Adipose tissue (tissue), 3 donors: ENCODE measurements around the gene KLHDC3. TPM values are rescaled to one million over a fixed set of nuclear protein-coding genes. Genes with fewer than 3 reads are reported as not detected.

Experiments used
- H3K27ac ChIP-seq: one replicate; pipeline ENCODE4 v1.5.1; 2013; ENCODE audit warnings: low read depth, low read length
- WGBS, 3 donors: extraction: QIAGEN DNeasy Blood & Tissue Kit; methylation state at CpG; one replicate each; pipeline ENCODE4 v1.1.7; 2013; 5-methylcytosine and 5-hydroxymethylcytosine counted together
- polyA plus RNA-seq, 3 donors: library from polyadenylated mRNA; stranded (reverse); fragments of 200-250 nt; gene quantifications; one replicate each; pipeline ENCODE4 v1.2.3, GENCODE V29; 2013
- donor health status: healthy with polysubstance abuse.
- donor health status: Bipolar disorder and iron deficiency.
- donor health status: healthy.

Gene KLHDC3
- polyA plus RNA-seq, 3 donors, result 44.6 to 108 (median 70.5) TPM

- 93 to 95% (median 94%) methylated on average over 11 of the region's 11 CpGs for WGBS, 3 donors
- no peak overlapping the region for H3K27ac ChIP-seq
Measured at GRCh38 chr6:43045371-43045930, 31.4 kb downstream of the KLHDC3 start.

- no peak overlapping the region for H3K27ac ChIP-seq
- WGBS, 3 donors, result 90 to 91% (median 90%) methylated on average over 7 of the region's 7 CpGs
Measured at GRCh38 chr6:43047998-43048397, 33.9 kb downstream of the KLHDC3 start.

GRCh38 chr6:43050981-43051380 is 36.9 kb downstream of the KLHDC3 start:
- H3K27ac ChIP-seq, result no peak overlapping the region

GRCh38 chr6:43052225-43052841 is 38.3 kb downstream of the KLHDC3 start:
- WGBS, 3 donors, result 84 to 91% (median 90%) methylated on average over 19 of the region's 19 CpGs
- no peak overlapping the region for H3K27ac ChIP-seq

More at GRCh38 chr6:43050981-43051380, 36.9 kb downstream of the KLHDC3 start:
- 93 to 97% (median 95%) methylated on average over 17 of the region's 17 CpGs for WGBS, 3 donors

- H3K27ac ChIP-seq, result no peak overlapping the region
- 9 to 21% (median 15%) methylated on average over 22 of the region's 22 CpGs for WGBS, 3 donors
Measured at GRCh38 chr6:43052842-43053544, 38.9 kb downstream of the KLHDC3 start.

- WGBS, 3 donors, result 1 to 2% (median 1%) methylated on average over 42 to 45 of the region's 45 CpGs
- no peak within 1 kb of the TSS for H3K27ac ChIP-seq
Measured at GRCh38 chr6:43053545-43054205, 39.6 kb downstream of the KLHDC3 start, which contains the start of gene CUL7. CUL7 (minus strand) TSS chr6:43053851; CDS start chr6:43052788, 1,063 bp downstream.

- 66 to 71% (median 68%) methylated on average over 17 of the region's 17 CpGs for WGBS, 3 donors
- no peak overlapping the region for H3K27ac ChIP-seq
Measured at GRCh38 chr6:43054206-43054943, 40.3 kb downstream of the KLHDC3 start.

GRCh38 chr6:43055966-43056365 is 41.9 kb downstream of the KLHDC3 start:
- WGBS, 3 donors, result 77 to 89% (median 86%) methylated on average over 8 of the region's 8 CpGs
- H3K27ac ChIP-seq, result no peak overlapping the region

GRCh38 chr6:43058531-43058930 is 44.5 kb downstream of the KLHDC3 start:
- 52 to 77% (median 76%) methylated on average over 1 of the region's 1 CpG for WGBS, 3 donors
- H3K27ac ChIP-seq, result no peak overlapping the region

GRCh38 chr6:43059168-43060033 is 45.4 kb downstream of the KLHDC3 start, which contains the start of the genes KLC4 and MRPL2:
KLC4 (plus strand) TSS chr6:43059631; CDS start chr6:43061336, 1,705 bp downstream.
MRPL2 (minus strand) TSS chr6:43059434; CDS start chr6:43059381, 53 bp downstream.
- WGBS, 3 donors, result 0% methylated on average over 64 of the region's 64 CpGs
- no peak within 1 kb of the TSS for H3K27ac ChIP-seq

- no peak overlapping the region for H3K27ac ChIP-seq
- 6 to 15% (median 11%) methylated on average over 15 of the region's 15 CpGs for WGBS, 3 donors
Measured at GRCh38 chr6:43060034-43060754, 46.1 kb downstream of the KLHDC3 start.

- 65 to 90% (median 81%) methylated on average over 12 of the region's 12 CpGs for WGBS, 3 donors
- H3K27ac ChIP-seq, result no peak overlapping the region
Measured at GRCh38 chr6:43060755-43061633, 46.9 kb downstream of the KLHDC3 start.

GRCh38 chr6:43061861-43062260 is 47.8 kb downstream of the KLHDC3 start:
- WGBS, 3 donors, result 77 to 86% (median 84%) methylated on average over 2 of the region's 2 CpGs

GRCh38 chr6:43062818-43063217 is 48.8 kb downstream of the KLHDC3 start:
- no peak overlapping the region for H3K27ac ChIP-seq
- WGBS, 3 donors, result 92 to 95% (median 93%) methylated on average over 12 of the region's 12 CpGs

More at GRCh38 chr6:43061861-43062260, 47.8 kb downstream of the KLHDC3 start:
- H3K27ac ChIP-seq, result no peak overlapping the region

GRCh38 chr6:43070028-43070632 is 56.1 kb downstream of the KLHDC3 start:
- WGBS, 3 donors, result 56 to 70% (median 67%) methylated on average over 6 of the region's 6 CpGs
- no peak overlapping the region for H3K27ac ChIP-seq
